ENCODE data around the gene IL12RB2. TPM values are rescaled to one million over a fixed set of nuclear protein-coding genes. Genes with fewer than 3 reads are reported as not detected.

Gene IL12RB2
- total and polyA plus RNA-seq, 2 donors (not counting 3 experiments of a cell fraction or from before 2014, with no cell fraction given) = 0.42 TPM; not detected in 1

DNA sequence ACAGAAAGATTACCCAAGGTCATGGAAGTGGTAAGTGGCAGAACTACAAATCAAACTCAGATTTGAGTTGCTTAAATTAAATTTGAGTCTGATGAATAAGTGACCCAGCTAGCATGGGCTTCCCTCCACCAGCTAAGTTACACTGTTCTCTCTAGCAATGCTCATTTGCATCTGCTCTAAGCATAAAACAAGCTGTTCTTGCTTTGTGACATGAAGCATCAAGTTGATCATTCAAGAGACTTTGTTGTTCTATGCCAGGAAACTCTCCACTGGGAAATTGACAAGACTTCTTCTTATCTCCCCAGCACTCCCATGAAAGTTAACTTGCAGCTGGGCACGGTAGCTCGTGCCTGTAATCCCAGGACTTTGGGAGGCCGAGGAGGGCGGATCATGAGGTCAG is 73.5 kb downstream of the IL12RB2 start:
- FAIRE-seq (no peak), DNase-seq (ENCODE audit: low read depth, low spot score) (no peak)
- dilution Hi-C loops (cut with MboI; ENCODE audit: extremely low pct_ligation_motif_present, low sequenced_read_pairs) (no loop called here), intact Hi-C loops (cut with micrococcal nuclease) (no loop called here)
- Histone ChIP-seq H3K4me1 (ENCODE audit: control insufficient read depth, extremely low read depth, insufficient read depth, low read length) (no peaks in the 10 kb centered on the region), H3K4me2 (ENCODE audit: insufficient read depth, low read length) (no peak overlapping the region), H2AFZ (ENCODE audit: low read depth, low read length) (no peak overlapping the region), H3K36me3 (ENCODE audit: control insufficient read depth in 2 of 2, extremely low read depth in 1 of 2, insufficient read depth in 2 of 2, low read length in 2 of 2) (no peaks in the 10 kb centered on the region), H3K9me3 (replicated peaks; ENCODE audit: control insufficient read depth, insufficient read depth, low read length) (no peaks in the 10 kb centered on the region), H3K9ac (replicated peaks; ENCODE audit: extremely low read depth, insufficient read depth, low read length) (no peak overlapping the region), H3K9me1 (replicated peaks; ENCODE audit: control insufficient read depth, extremely low read depth, insufficient read depth, low read length) (no peaks in the 10 kb centered on the region), H3K79me2 (ENCODE audit: control insufficient read depth, insufficient read depth, low read length) (no peaks in the 10 kb centered on the region), H3K4me3 (replicated peaks in 1 of 3; ENCODE audit: insufficient read depth in 1 of 3, low read depth in 1 of 3, low read length in 3 of 3) (no peak overlapping the region), H3K27ac (ENCODE audit: insufficient read depth, low read depth, low read length) (no peak overlapping the region), H3K27me3 (ENCODE audit: control insufficient read depth in 2 of 2, insufficient read depth in 2 of 2, low read length in 2 of 2) (no peaks in the 10 kb centered on the region), H4K20me1 (replicated peaks; ENCODE audit: control insufficient read depth, extremely low read depth, insufficient read depth, low read length) (no peaks in the 10 kb centered on the region)
- TF ChIP-seq GATA2 (IDR thresholded peaks at IDR 0.05; ENCODE audit: insufficient read depth, insufficient read length, low read depth, low read length) = no peak
- TF ChIP-seq, protein P1, sequence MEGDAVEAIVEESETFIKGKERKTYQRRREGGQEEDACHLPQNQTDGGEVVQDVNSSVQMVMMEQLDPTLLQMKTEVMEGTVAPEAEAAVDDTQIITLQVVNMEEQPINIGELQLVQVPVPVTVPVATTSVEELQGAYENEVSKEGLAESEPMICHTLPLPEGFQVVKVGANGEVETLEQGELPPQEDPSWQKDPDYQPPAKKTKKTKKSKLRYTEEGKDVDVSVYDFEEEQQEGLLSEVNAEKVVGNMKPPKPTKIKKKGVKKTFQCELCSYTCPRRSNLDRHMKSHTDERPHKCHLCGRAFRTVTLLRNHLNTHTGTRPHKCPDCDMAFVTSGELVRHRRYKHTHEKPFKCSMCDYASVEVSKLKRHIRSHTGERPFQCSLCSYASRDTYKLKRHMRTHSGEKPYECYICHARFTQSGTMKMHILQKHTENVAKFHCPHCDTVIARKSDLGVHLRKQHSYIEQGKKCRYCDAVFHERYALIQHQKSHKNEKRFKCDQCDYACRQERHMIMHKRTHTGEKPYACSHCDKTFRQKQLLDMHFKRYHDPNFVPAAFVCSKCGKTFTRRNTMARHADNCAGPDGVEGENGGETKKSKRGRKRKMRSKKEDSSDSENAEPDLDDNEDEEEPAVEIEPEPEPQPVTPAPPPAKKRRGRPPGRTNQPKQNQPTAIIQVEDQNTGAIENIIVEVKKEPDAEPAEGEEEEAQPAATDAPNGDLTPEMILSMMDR (IDR thresholded peaks at IDR 0.05; ENCODE audit: extremely low read depth in 1 of 2, insufficient read depth in 1 of 2, low read depth in 1 of 2, low read length in 2 of 2) = no peak
- no peak for TF ChIP-seq POLR2AphosphoS5 (IDR thresholded peaks at IDR 0.05; ENCODE audit: insufficient read depth, low read depth, low read length)
- TF ChIP-seq JUN (IDR thresholded peaks at IDR 0.05; ENCODE audit: borderline replicate concordance, insufficient read depth, insufficient read length, low read depth) = no peak
- BruUV-seq (replicated peaks) = no TSS peak
- CTCF ChIA-PET = no interaction called here
- POLR2A ChIA-PET = no interaction called here

DNA sequence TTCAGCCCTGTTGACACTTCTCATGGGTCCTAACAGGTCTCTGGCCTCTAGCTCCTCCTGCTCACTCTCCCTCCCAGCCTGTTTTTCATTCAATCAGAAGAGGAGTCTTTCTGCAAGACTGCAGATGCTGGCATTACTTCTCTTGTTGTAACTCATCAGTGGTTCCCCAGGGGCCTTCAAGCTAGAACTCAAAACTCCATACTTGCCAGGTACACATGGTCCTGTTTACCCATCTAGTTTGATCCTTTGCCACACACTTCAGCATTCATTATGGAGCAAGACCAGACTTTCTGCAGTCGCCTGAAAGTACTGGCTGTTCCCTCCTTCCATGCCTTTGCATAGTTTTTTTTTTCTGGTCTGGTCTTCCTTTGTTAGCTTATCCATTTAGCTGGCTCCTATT is 74.6 kb downstream of the IL12RB2 start:
- ChIA-PET POLR2A (no interaction called here), CTCF (interaction anchor here (1.2 kb wide), 1 partner anchor 35 kb away, joined by 3 read pairs; no protein-coding TSS in a partner anchor)
- H3K27ac ChIP-seq (ENCODE audit: insufficient read depth, low read depth, low read length) = no peak overlapping the region
- H2AFZ ChIP-seq (ENCODE audit: low read depth, low read length) = no peak overlapping the region
- no peaks in the 10 kb centered on the region for H3K9me3 ChIP-seq (replicated peaks; ENCODE audit: control insufficient read depth, insufficient read depth, low read length)
- DNase-seq (ENCODE audit: low read depth, low spot score) (no peak), FAIRE-seq (no peak)
- BruUV-seq (replicated peaks) = no TSS peak
- H3K79me2 ChIP-seq (ENCODE audit: control insufficient read depth, insufficient read depth, low read length) = no peaks in the 10 kb centered on the region
- no peaks in the 10 kb centered on the region for H4K20me1 ChIP-seq (replicated peaks; ENCODE audit: control insufficient read depth, extremely low read depth, insufficient read depth, low read length)
- no peaks in the 10 kb centered on the region for H3K36me3 ChIP-seq (ENCODE audit: control insufficient read depth in 2 of 2, extremely low read depth in 1 of 2, insufficient read depth in 2 of 2, low read length in 2 of 2)
- TF ChIP-seq, protein P1 (IDR thresholded peaks at IDR 0.05; ENCODE audit: extremely low read depth in 1 of 2, insufficient read depth in 1 of 2, low read depth in 1 of 2, low read length in 2 of 2) = no peak
- no peak for TF ChIP-seq MAX (IDR thresholded peaks at IDR 0.05; ENCODE audit: insufficient read depth, insufficient read length)
- no peak for TF ChIP-seq FOS (IDR thresholded peaks at IDR 0.05; ENCODE audit: borderline replicate concordance, insufficient read depth, low read length)
- TF ChIP-seq GATA2 (IDR thresholded peaks at IDR 0.05; ENCODE audit: insufficient read depth, insufficient read length, low read depth, low read length) = no peak
- no peak for TF ChIP-seq MYC (IDR thresholded peaks at IDR 0.05; ENCODE audit: low read depth, low read length)
- no peak for TF ChIP-seq POLR2AphosphoS5 (IDR thresholded peaks at IDR 0.05; ENCODE audit: insufficient read depth, low read depth, low read length)
- H3K4me3 ChIP-seq (replicated peaks in 1 of 3; ENCODE audit: insufficient read depth in 1 of 3, low read depth in 1 of 3, low read length in 3 of 3) = no peak overlapping the region
- intact Hi-C loops (cut with micrococcal nuclease) = no loop called here
- H3K4me1 ChIP-seq (ENCODE audit: control insufficient read depth, extremely low read depth, insufficient read depth, low read length) = no peaks in the 10 kb centered on the region
- H3K9me1 ChIP-seq (replicated peaks; ENCODE audit: control insufficient read depth, extremely low read depth, insufficient read depth, low read length) = no peaks in the 10 kb centered on the region
- dilution Hi-C loops (cut with MboI; ENCODE audit: extremely low pct_ligation_motif_present, low sequenced_read_pairs) = no loop called here
- H3K9ac ChIP-seq (replicated peaks; ENCODE audit: extremely low read depth, insufficient read depth, low read length) = no peak overlapping the region
- H3K27me3 ChIP-seq (ENCODE audit: control insufficient read depth in 2 of 2, insufficient read depth in 2 of 2, low read length in 2 of 2) = no peaks in the 10 kb centered on the region
- no peak overlapping the region for H3K4me2 ChIP-seq (ENCODE audit: insufficient read depth, low read length)

All from endothelial cell of umbilical vein (primary cell).